ENCODE measurements around the gene ATP2B3. TPM values are rescaled to one million over a fixed set of nuclear protein-coding genes. Genes with fewer than 3 reads are reported as not detected.

Gene ATP2B3
- total RNA-seq, 4 donors from 2014 or later, result not detected

DNA sequence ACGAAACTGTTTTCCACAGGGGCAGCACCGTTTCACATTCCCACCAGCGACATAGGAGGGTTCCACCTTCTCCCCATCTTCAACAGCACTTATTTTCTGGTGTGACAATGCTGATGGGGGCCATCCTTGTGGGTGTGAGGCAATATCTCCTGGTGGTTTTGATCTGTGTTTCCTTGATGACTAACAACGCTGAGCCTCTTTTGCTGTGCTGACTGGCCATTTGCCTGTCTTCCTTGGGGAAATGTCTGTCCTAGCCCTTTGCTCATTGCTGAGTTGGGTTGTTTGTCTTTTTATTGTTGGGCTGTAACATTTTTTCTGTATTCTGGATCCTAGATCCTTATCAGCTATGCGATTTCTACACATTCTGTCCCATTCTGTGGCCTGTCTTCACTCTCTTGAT, 33.7 kb downstream of the ATP2B3 start:
- ATAC-seq (ENCODE audit: low FRiP score), result no peak
- TF ChIP-seq, protein P1, sequence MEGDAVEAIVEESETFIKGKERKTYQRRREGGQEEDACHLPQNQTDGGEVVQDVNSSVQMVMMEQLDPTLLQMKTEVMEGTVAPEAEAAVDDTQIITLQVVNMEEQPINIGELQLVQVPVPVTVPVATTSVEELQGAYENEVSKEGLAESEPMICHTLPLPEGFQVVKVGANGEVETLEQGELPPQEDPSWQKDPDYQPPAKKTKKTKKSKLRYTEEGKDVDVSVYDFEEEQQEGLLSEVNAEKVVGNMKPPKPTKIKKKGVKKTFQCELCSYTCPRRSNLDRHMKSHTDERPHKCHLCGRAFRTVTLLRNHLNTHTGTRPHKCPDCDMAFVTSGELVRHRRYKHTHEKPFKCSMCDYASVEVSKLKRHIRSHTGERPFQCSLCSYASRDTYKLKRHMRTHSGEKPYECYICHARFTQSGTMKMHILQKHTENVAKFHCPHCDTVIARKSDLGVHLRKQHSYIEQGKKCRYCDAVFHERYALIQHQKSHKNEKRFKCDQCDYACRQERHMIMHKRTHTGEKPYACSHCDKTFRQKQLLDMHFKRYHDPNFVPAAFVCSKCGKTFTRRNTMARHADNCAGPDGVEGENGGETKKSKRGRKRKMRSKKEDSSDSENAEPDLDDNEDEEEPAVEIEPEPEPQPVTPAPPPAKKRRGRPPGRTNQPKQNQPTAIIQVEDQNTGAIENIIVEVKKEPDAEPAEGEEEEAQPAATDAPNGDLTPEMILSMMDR (IDR thresholded peaks at IDR 0.05), result no peak

DNA sequence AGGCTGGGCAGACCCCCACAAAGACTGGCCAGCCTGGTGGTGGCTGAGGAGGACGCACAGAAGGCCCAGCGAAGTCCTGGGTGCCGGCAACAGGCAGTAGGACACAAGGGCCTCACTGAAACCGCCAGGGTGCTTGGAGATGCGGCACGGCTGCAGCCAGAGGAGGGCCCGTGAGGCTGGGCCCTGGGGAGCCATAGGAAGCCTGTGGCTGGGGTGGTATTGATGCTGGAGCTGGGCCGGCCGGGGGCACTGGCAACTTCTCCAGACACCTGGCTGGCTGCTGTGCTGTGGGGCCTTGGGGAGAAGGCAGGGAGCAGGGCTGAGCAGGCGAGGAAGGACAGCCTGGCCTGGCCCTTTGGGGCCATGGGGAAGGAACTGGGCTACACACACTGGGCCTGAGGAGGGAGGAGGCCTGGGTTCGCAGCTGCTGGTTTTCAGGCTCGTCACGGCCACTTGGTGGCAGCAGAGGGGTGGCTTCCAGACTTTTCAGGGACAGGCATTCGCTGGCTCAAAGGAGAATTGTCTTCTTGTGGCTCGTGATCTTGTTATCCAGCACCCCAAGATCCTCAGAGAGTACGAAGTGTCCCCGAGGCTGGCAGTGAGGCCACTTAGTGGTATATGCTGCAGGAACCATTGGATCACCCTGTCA, 37.2 kb downstream of the ATP2B3 start:
- DNase-seq (ENCODE audit: low spot score) (peak; percentile 25), ATAC-seq (ENCODE audit: low FRiP score) (no peak)
- TF ChIP-seq, protein P1 (IDR thresholded peaks at IDR 0.05), result no peak

More for the DNA sequence above, 33.7 kb downstream of the ATP2B3 start:
- no peak for DNase-seq (ENCODE audit: low spot score)

DNA sequence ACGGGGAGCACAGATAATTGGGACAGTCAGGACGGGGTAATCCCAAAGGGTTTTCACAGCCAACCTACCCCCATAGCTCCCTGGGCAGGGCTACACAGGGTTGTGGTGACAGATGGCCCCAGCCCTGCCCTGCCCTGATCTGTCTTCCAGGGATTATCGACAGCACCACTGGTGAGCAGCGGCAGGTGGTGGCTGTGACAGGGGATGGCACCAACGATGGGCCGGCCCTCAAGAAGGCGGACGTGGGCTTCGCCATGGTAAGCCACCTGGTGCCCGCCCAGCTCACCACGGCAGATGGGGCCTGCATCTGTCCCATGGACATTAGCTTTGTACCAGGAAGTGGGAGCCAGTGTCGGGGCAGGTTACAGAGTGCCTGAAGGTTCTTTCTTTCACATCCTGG, 39.3 kb downstream of the ATP2B3 start:
- no peak for ATAC-seq (ENCODE audit: low FRiP score)
- TF ChIP-seq, protein P1 (IDR thresholded peaks at IDR 0.05), result no peak
- DNase-seq (ENCODE audit: low spot score), result no peak

DNA sequence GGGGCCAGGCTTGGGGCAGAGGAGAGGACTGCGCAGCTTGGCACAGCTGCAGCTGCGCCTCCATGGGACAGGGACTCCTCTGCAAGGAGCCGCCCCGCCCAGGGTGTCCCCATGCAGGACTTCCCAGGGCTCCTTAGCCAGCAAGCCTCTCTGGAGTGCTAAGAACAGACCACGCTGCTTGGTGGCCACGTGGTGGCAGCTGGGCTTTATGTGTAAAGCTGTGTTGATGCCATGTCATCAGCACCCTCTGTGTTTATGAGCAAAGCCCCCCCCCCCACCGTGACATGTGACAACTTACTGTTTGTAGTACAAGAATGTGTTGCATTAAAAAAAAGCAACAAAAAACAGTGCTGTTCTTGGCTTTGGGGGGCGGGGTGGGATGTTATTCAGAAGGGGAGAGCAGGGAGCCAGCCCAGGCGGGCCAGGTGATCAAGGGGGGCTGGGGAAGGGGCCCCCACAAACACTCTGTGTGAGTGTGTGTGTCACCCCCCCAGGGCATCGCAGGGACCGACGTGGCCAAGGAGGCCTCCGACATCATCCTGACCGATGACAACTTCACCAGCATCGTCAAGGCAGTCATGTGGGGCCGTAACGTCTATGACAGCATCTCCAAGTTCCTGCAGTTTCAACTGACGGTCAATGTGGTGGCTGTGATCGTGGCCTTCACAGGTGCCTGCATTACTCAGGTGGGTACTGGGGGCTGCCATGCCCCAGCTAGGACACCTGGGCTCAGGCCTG, 40.3 kb downstream of the ATP2B3 start:
- no peak for ATAC-seq (ENCODE audit: low FRiP score)

DNA sequence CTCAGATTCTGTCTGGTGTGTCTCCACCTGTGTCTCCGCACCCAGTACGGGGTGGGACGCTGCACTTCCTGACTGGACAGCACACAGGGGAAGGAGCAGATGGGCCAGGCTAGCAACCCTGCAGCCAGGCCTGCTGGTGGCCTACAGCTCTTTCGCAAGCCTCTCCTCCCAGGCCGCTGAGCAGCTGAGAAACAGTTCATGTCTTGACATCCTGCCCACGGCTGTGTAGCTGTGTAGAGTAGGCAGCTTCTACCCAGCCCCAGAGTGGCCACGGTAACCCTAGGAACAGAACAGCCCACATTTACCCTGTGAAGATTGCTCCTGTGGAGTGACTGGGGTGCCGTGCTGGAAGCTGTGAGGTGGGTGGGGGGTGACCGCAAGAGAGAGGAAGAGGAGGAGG, 42.6 kb downstream of the ATP2B3 start:
- ATAC-seq (ENCODE audit: low FRiP score), result no peak
- TF ChIP-seq, protein P1 (IDR thresholded peaks at IDR 0.05), result no peak

More for the DNA sequence above, 40.3 kb downstream of the ATP2B3 start:
- DNase-seq (ENCODE audit: low spot score), result no peak
- TF ChIP-seq, protein P1 (IDR thresholded peaks at IDR 0.05), result no peak

DNA sequence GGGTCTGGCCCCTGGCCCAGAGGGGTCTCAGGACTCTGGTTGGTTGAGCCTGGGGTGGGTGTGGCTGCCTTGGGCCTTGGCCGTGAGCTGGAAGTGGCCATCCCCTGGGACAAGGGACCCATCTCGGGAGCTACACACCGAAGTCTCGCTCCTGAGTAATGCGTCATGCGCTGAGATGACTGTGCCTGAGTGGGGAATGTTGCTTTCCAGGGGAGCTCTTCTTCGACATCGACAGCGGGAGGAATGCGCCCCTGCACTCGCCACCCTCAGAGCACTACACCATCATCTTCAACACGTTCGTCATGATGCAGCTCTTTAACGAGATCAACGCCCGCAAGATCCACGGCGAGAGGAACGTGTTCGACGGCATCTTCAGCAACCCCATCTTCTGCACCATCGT, 43.0 kb downstream of the ATP2B3 start:
- DNase-seq (ENCODE audit: low spot score) (no peak), ATAC-seq (ENCODE audit: low FRiP score) (no peak)
- TF ChIP-seq, protein P1 (IDR thresholded peaks at IDR 0.05), result no peak

More for the DNA sequence above, 42.6 kb downstream of the ATP2B3 start:
- no peak for DNase-seq (ENCODE audit: low spot score)

DNA sequence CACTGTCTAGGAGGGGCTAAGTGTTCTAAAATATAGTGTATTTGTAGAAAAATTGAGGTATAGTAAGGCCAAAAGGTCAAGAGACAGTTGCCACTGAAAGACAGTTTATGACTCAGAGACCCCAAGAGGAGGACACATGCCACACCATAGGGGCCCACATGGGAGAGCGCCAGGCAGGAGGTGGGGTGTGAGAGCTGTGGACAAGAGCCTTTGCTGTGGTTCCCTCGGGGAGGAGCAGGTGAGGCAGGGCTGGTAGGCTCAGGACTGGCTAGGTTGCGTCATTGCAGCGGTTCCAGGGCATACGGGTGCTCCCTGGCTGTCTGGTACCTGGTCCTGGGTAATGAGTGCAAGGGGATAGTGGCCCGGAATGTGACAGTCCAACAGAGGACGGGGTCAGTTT, 43.9 kb downstream of the ATP2B3 start:
- TF ChIP-seq, protein P1 (IDR thresholded peaks at IDR 0.05), result no peak
- DNase-seq (ENCODE audit: low spot score) (no peak), ATAC-seq (ENCODE audit: low FRiP score) (no peak)
